GM12878 (cell line): ENCODE data around the gene MAEL. TPM values are rescaled to one million over a fixed set of nuclear protein-coding genes. Genes with fewer than 3 reads are reported as not detected.
A peak's percentile ranks its signal among the peaks of the same experiment; 100 is the strongest.

ENCODE experiments used
- BACH1 ChIP-seq: fragments of 450-650 bp; IDR thresholded peaks from 2 replicates; pipeline ENCODE4 v1.6.1; 2017; ENCODE audit warnings: mild to moderate bottlenecking, borderline replicate concordance
- BCL3 ChIP-seq: IDR thresholded peaks from 2 replicates; pipeline ENCODE4 v1.6.1; 2011; ENCODE audit warnings: borderline replicate concordance, low read depth, mild to moderate bottlenecking, moderate library complexity, low read length; ENCODE audit not compliant: insufficient read depth, poor library complexity, severe bottlenecking
- BMI1 ChIP-seq: fragments of 450-650 bp; IDR thresholded peaks from 2 replicates; pipeline ENCODE4 v1.6.1; 2016; ENCODE audit warnings: mild to moderate bottlenecking, moderate library complexity, borderline replicate concordance
- CBX5 ChIP-seq: sonication (generic); IDR thresholded peaks from 2 replicates; pipeline ENCODE4 v1.6.1; 2016; ENCODE audit warnings: low read depth, moderate library complexity, mild to moderate bottlenecking, inconsistent platforms
- CREB1 ChIP-seq: IDR thresholded peaks from 2 replicates; pipeline ENCODE4 v1.6.1; 2012; ENCODE audit warnings: low read depth, mild to moderate bottlenecking, inconsistent platforms
- CREM ChIP-seq: IDR thresholded peaks from 2 replicates; pipeline ENCODE4 v1.6.1; 2014; ENCODE audit warnings: antibody characterized with exemption, low read depth
- EZH2 ChIP-seq: IDR thresholded peaks from 2 replicates; pipeline ENCODE4 v1.6.1; 2012; ENCODE audit warnings: low read depth, mild to moderate bottlenecking, control low read depth, inconsistent platforms, low read length, borderline replicate concordance; ENCODE audit not compliant: control insufficient read depth
- FOS ChIP-seq: IDR thresholded peaks from 3 replicates; pipeline ENCODE4 v1.6.1; 2011; ENCODE audit warnings: borderline replicate concordance; ENCODE audit not compliant: insufficient read length; ENCODE audit errors: extremely low read depth
- MEF2A ChIP-seq: IDR thresholded peaks from 2 replicates; pipeline ENCODE4 v1.6.1; 2011; ENCODE audit warnings: low read depth, mild to moderate bottlenecking, low read length, moderate library complexity; ENCODE audit not compliant: insufficient read depth
- MTA3 ChIP-seq: IDR thresholded peaks from 2 replicates; pipeline ENCODE4 v1.6.1; 2012; ENCODE audit warnings: low read length, inconsistent platforms, borderline replicate concordance
- MXI1 ChIP-seq: fragments of 150-350 bp; IDR thresholded peaks from 2 replicates; pipeline ENCODE4 v1.6.1; 2011; ENCODE audit warnings: low read depth, mild to moderate bottlenecking, inconsistent platforms, low read length, improper control_type of control experiment
- NR2F1 ChIP-seq: fragments of 450-650 bp; conservative IDR thresholded peaks from 2 replicates; pipeline ENCODE4 v1.6.1; 2017; ENCODE audit warnings: mild to moderate bottlenecking
- SIN3A ChIP-seq: IDR thresholded peaks from 2 replicates; pipeline ENCODE4 v1.6.1; 2012; ENCODE audit warnings: low read depth, low read length, improper control_type of control experiment
- SREBF1 ChIP-seq: IDR thresholded peaks from 2 replicates; pipeline ENCODE4 v1.6.1; 2012; ENCODE audit warnings: mild to moderate bottlenecking, low read length
- TCF12 ChIP-seq: IDR thresholded peaks from 2 replicates; pipeline ENCODE4 v1.6.1; 2011; ENCODE audit warnings: low read depth, mild to moderate bottlenecking, low read length
- TCF3 ChIP-seq: IDR thresholded peaks from 2 replicates; pipeline ENCODE4 v1.6.1; 2012; ENCODE audit warnings: low read depth, mild to moderate bottlenecking, low read length, borderline replicate concordance; ENCODE audit not compliant: insufficient read depth
- polyA plus RNA-seq, 11 experiments: library from polyadenylated mRNA; depleted of rRNA in 4 of 11; unstranded in 6 of 11; stranded (reverse) in 5 of 11; fragments of >200 nt; fragmentation: Nextera tagmentation in 4 of 11; fragmentation: Illumina TruSeq in 1 of 11; extraction: Ambion mirVana in 4 of 11; extraction: Trizol in 1 of 11; gene quantifications; 1 replicate in 1 of 11; 2 replicates in 10 of 11; pipeline versions ENCODE4 v1.2.1 to v1.2.3, GENCODE V29; 2011 to 2016; ENCODE audit warnings: inconsistent platforms in 2 of 11, missing spikeins in 2 of 11, low read depth in 1 of 11
- total RNA-seq, 4 experiments: library from RNA; depleted of rRNA in 3 of 4; stranded (reverse); fragments of >200 nt in 3 of 4; fragmentation: Illumina TruSeq in 1 of 4; extraction: Trizol in 1 of 4; gene quantifications; 2 replicates each; pipeline versions ENCODE4 v1.2.1 to v1.2.3, GENCODE V29; 2013 to 2021
- TF ChIP-seq, protein P1 (sequence below): fragments of 450-650 bp; formaldehyde crosslinking; IDR thresholded peaks from 2 replicates; pipeline ENCODE4 v1.4.0; 2022; ENCODE audit warnings: mild to moderate bottlenecking, moderate library complexity
- TF ChIP-seq, protein P2 (sequence below), 3 experiments: IDR thresholded peaks in 2 of 3; conservative IDR thresholded peaks in 1 of 3; 2 replicates each; pipeline ENCODE4 v1.5.1; 2011; ENCODE audit warnings: low read depth in 3 of 3, low read length in 3 of 3, mild to moderate bottlenecking in 3 of 3, control low read depth in 2 of 3, moderate library complexity in 2 of 3, inconsistent platforms in 1 of 3, mixed read lengths in 1 of 3; ENCODE audit not compliant: control insufficient read depth in 2 of 3, insufficient read depth in 1 of 3; ENCODE audit errors: extremely low read depth in 1 of 3
- TF ChIP-seq, protein P3 (sequence below): IDR thresholded peaks from 2 replicates; pipeline ENCODE4 v1.6.1; 2012; ENCODE audit warnings: improper control_type of control experiment, low read depth, low read length; ENCODE audit not compliant: insufficient replicate concordance

The MAEL gene
- total and polyA plus RNA-seq, 10 of the 15 experiments (the other 5 are each of a cell fraction or from before 2014, with no cell fraction given), result 0.10 to 0.43 (median 0.24) TPM; not detected in 2

DNA sequence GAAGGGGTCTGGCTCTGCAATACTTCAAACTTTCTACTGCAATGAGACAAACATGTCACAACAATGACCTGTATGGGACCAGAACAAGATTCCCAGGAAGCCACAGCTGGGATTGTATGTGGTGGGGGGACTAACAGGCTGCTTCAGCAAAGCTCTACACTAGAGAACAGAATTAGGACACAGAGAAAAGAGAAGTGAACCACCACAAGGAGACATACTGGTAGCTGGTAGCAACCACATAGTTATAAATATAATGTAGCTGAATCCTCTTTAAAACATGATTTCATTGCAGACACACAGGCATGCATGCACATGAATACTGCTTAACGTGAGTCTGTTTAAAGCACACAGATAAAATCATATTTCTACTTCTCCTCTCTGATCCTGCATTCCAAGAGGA, 10.3 kb upstream of the MAEL start (continued):
- no peak for TF ChIP-seq TCF3
- TF ChIP-seq BMI1, result no peak
- TF ChIP-seq EZH2, result no peak
- no peak for TF ChIP-seq CREM
- no peak for TF ChIP-seq SIN3A
- TF ChIP-seq, protein P1, sequence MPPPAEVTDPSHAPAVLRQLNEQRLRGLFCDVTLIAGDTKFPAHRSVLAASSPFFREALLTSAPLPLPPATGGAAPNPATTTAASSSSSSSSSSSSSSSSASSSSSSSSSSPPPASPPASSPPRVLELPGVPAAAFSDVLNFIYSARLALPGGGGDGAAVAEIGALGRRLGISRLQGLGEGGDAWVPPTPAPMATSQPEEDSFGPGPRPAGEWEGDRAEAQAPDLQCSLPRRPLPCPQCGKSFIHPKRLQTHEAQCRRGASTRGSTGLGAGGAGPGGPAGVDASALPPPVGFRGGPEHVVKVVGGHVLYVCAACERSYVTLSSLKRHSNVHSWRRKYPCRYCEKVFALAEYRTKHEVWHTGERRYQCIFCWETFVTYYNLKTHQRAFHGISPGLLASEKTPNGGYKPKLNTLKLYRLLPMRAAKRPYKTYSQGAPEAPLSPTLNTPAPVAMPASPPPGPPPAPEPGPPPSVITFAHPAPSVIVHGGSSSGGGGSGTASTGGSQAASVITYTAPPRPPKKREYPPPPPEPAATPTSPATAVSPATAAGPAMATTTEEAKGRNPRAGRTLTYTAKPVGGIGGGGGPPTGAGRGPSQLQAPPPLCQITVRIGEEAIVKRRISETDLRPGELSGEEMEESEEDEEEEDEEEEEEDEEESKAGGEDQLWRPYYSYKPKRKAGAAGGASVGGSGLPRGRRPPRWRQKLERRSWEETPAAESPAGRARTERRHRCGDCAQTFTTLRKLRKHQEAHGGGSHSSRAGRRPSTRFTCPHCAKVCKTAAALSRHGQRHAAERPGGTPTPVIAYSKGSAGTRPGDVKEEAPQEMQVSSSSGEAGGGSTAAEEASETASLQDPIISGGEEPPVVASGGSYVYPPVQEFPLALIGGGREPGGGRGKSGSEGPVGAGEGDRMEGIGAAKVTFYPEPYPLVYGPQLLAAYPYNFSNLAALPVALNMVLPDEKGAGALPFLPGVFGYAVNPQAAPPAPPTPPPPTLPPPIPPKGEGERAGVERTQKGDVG, result no peak
- TF ChIP-seq BACH1, result no peak
- TF ChIP-seq, protein P2, sequence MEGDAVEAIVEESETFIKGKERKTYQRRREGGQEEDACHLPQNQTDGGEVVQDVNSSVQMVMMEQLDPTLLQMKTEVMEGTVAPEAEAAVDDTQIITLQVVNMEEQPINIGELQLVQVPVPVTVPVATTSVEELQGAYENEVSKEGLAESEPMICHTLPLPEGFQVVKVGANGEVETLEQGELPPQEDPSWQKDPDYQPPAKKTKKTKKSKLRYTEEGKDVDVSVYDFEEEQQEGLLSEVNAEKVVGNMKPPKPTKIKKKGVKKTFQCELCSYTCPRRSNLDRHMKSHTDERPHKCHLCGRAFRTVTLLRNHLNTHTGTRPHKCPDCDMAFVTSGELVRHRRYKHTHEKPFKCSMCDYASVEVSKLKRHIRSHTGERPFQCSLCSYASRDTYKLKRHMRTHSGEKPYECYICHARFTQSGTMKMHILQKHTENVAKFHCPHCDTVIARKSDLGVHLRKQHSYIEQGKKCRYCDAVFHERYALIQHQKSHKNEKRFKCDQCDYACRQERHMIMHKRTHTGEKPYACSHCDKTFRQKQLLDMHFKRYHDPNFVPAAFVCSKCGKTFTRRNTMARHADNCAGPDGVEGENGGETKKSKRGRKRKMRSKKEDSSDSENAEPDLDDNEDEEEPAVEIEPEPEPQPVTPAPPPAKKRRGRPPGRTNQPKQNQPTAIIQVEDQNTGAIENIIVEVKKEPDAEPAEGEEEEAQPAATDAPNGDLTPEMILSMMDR (IDR thresholded peaks at IDR 0.05 in 2 of 3, conservative IDR thresholded peaks at IDR 0.05 in 1 of 3; ENCODE audit: control insufficient read depth in 2 of 3, extremely low read depth in 1 of 3, insufficient read depth in 1 of 3, low read depth in 3 of 3, low read length in 3 of 3), result no peak
- no peak for TF ChIP-seq SREBF1
- no peak for TF ChIP-seq CBX5
- peak; percentile 67; the same call in 1 of the 2 replicates for TF ChIP-seq MEF2A
- TF ChIP-seq BCL3, result no peak
- no peak for TF ChIP-seq CREB1
- no peak for TF ChIP-seq TCF12
- TF ChIP-seq MXI1, result no peak
- TF ChIP-seq, protein P3, sequence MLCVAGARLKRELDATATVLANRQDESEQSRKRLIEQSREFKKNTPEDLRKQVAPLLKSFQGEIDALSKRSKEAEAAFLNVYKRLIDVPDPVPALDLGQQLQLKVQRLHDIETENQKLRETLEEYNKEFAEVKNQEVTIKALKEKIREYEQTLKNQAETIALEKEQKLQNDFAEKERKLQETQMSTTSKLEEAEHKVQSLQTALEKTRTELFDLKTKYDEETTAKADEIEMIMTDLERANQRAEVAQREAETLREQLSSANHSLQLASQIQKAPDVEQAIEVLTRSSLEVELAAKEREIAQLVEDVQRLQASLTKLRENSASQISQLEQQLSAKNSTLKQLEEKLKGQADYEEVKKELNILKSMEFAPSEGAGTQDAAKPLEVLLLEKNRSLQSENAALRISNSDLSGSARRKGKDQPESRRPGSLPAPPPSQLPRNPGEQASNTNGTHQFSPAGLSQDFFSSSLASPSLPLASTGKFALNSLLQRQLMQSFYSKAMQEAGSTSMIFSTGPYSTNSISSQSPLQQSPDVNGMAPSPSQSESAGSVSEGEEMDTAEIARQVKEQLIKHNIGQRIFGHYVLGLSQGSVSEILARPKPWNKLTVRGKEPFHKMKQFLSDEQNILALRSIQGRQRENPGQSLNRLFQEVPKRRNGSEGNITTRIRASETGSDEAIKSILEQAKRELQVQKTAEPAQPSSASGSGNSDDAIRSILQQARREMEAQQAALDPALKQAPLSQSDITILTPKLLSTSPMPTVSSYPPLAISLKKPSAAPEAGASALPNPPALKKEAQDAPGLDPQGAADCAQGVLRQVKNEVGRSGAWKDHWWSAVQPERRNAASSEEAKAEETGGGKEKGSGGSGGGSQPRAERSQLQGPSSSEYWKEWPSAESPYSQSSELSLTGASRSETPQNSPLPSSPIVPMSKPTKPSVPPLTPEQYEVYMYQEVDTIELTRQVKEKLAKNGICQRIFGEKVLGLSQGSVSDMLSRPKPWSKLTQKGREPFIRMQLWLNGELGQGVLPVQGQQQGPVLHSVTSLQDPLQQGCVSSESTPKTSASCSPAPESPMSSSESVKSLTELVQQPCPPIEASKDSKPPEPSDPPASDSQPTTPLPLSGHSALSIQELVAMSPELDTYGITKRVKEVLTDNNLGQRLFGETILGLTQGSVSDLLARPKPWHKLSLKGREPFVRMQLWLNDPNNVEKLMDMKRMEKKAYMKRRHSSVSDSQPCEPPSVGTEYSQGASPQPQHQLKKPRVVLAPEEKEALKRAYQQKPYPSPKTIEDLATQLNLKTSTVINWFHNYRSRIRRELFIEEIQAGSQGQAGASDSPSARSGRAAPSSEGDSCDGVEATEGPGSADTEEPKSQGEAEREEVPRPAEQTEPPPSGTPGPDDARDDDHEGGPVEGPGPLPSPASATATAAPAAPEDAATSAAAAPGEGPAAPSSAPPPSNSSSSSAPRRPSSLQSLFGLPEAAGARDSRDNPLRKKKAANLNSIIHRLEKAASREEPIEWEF, result no peak
- no peak for TF ChIP-seq FOS
- no peak for TF ChIP-seq NR2F1
- TF ChIP-seq MTA3, result no peak
